ENCODE data around the gene SLC27A2. TPM values are rescaled to one million over a fixed set of nuclear protein-coding genes. Genes with fewer than 3 reads are reported as not detected.

The SLC27A2 gene
- total RNA-seq, 1 donor: under 0.01 TPM

GRCh38 chr15:50232791-50233190, 50.8 kb downstream of the SLC27A2 start:
- no peak overlapping the region for H3K4me3 ChIP-seq (ENCODE audit: low read depth, low read length)
- no peak for TF ChIP-seq CTCF (IDR thresholded peaks at IDR 0.05; ENCODE audit: insufficient read depth, low read depth, low read length)
- no peak for DNase-seq (ENCODE audit: low read depth)

GRCh38 chr15:50233192-50233736, 51.3 kb downstream of the SLC27A2 start:
- DNase-seq (ENCODE audit: low read depth): no peak
- TF ChIP-seq CTCF (IDR thresholded peaks at IDR 0.05; ENCODE audit: insufficient read depth, low read depth, low read length): no peak
- no peak overlapping the region for H3K4me3 ChIP-seq (ENCODE audit: low read depth, low read length)

- no peak overlapping the region for H3K4me3 ChIP-seq (ENCODE audit: low read depth, low read length)
- TF ChIP-seq CTCF (IDR thresholded peaks at IDR 0.05; ENCODE audit: insufficient read depth, low read depth, low read length): peak; percentile 2
- DNase-seq (ENCODE audit: low read depth): peak; percentile 25
Observed at GRCh38 chr15:50234764-50235163, 52.8 kb downstream of the SLC27A2 start.

GRCh38 chr15:50235794-50236193, 53.8 kb downstream of the SLC27A2 start:
- H3K4me3 ChIP-seq (ENCODE audit: low read depth, low read length): no peak overlapping the region
- DNase-seq (ENCODE audit: low read depth): peak; percentile 32
- no peak for TF ChIP-seq CTCF (IDR thresholded peaks at IDR 0.05; ENCODE audit: insufficient read depth, low read depth, low read length)

GRCh38 chr15:50236433-50236832, 54.4 kb downstream of the SLC27A2 start:
- no peak overlapping the region for H3K4me3 ChIP-seq (ENCODE audit: low read depth, low read length)
- DNase-seq (ENCODE audit: low read depth): no peak
- no peak for TF ChIP-seq CTCF (IDR thresholded peaks at IDR 0.05; ENCODE audit: insufficient read depth, low read depth, low read length)

GRCh38 chr15:50238255-50238654, 56.3 kb downstream of the SLC27A2 start:
- no peak for DNase-seq (ENCODE audit: low read depth)
- TF ChIP-seq CTCF (IDR thresholded peaks at IDR 0.05; ENCODE audit: insufficient read depth, low read depth, low read length): no peak
- H3K4me3 ChIP-seq (ENCODE audit: low read depth, low read length): no peak overlapping the region
